ENCODE results near the gene THRSP. TPM values are rescaled to one million over a fixed set of nuclear protein-coding genes. Genes with fewer than 3 reads are reported as not detected.
A peak's percentile ranks its signal among the peaks of the same experiment; 100 is the strongest.

The THRSP gene
- total and polyA plus RNA-seq, 2 donors (not counting 1 experiment from before 2014, with no cell fraction given) = not detected

DNA sequence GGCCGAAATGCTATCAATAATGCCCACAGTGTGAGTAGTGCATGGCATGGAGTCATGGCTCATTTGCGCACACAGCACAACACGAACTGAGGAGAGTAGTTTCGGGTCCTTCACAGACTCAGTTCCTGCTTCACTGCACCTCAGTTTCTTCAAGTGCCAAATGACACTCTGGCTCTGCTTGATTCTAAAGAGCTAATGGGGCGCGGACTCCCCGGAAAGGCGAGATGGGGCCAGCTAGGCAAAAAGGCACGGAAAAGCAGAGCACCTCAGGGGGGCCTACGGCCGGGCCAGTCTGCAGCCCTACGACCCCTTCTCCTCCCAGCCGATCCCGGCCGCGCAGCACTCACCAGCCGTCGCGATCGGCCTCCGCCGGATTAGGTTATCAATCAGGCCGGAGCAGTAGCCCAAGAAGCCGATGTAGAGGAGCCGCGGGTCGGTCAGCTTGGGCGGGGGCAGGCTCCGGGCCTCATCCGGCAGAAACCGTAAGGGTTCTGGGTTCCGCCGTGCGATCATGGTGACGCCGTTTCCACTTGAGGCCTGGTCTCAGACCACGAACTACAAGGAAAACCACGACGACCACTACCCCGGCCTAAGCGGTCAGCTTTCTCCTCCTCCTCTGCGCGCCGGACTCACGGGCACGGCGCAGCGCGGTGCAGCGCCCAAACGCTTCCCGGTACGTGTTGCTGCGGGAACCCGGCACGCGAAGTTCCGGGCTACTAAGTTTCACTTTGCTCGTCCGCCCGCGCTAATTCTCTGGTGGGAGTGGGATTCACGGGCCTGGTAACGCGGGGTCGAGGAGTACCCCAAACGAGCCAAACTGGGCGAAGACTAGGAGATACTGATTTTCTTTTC lies 15.8 kb downstream of the THRSP start, which contains the start of gene NDUFC2:
NDUFC2 (minus strand) TSS at position 631 of the 852 bp plus-strand sequence; CDS start at position 513, 118 bp downstream.
- Histone ChIP-seq H4K20me1 (ENCODE audit: control insufficient read depth, insufficient read depth, low read length, poor library complexity, severe bottlenecking) (peaks cover 30% of the 10 kb centered on the region), H3K9me3 (ENCODE audit: control extremely low read depth in 1 of 3, control insufficient read depth in 2 of 3, insufficient read depth in 1 of 3, low read length in 2 of 3) (no peaks in the 10 kb centered on the region), H3K9ac (ENCODE audit: low read length) (peak within 1 kb of the TSS; percentile 89), H2AFZ (ENCODE audit: insufficient read depth, low read depth, low read length, poor library complexity, severe bottlenecking) (peak within 1 kb of the TSS; percentile 96), H3K79me2 (ENCODE audit: control insufficient read depth, insufficient read depth, low read length) (peaks cover 51% of the 10 kb centered on the region), H3K4me3 (ENCODE audit: control extremely low read depth in 1 of 5, extremely low read depth in 1 of 5, insufficient read depth in 1 of 5, low read depth in 2 of 5, low read length in 4 of 5) (peak within 1 kb of the TSS; percentile 89 to 96 (median 92)), H3K4me2 (replicated peaks; ENCODE audit: low read depth, low read length, poor library complexity, severe bottlenecking) (peak within 1 kb of the TSS; percentile 69), H3K27ac (ENCODE audit: low read length in 2 of 2) (peak within 1 kb of the TSS; percentile 31 to 63), H3K36me3 (replicated peaks in 1 of 2; ENCODE audit: control extremely low read depth in 1 of 2, control insufficient read depth in 1 of 2, extremely low read depth in 1 of 2, insufficient read depth in 2 of 2, low read length in 1 of 2) (peaks cover 0 to 9% of the 10 kb centered on the region in 2 experiments), H3K4me1 (ENCODE audit: control insufficient read depth in 2 of 2, insufficient read depth in 2 of 2, low read length in 2 of 2) (peaks cover 18 to 35% of the 10 kb centered on the region in 2 donors), H3K27me3 (replicated peaks in 1 of 4; ENCODE audit: control extremely low read depth in 1 of 4, control insufficient read depth in 3 of 4, insufficient read depth in 4 of 4, low read length in 3 of 4) (no peaks in the 10 kb centered on the region)
- Mint-ChIP-seq H3K27ac (peak within 1 kb of the TSS; percentile 86), H3K9me3 (ENCODE audit: insufficient read depth) (no peaks in the 10 kb centered on the region), H3K4me3 (peak within 1 kb of the TSS; percentile 93), H3K27me3 (no peaks in the 10 kb centered on the region), H3K4me1 (peaks cover 48% of the 10 kb centered on the region)
- intact Hi-C loops (cut with micrococcal nuclease) = loop anchor here (1.0 to 10.0 kb wide), 3 partner anchors 60 to 109 kb away; partner anchors contain the start of genes ALG8, INTS4, KCTD21 and USP35
- TF ChIP-seq, protein P1, sequence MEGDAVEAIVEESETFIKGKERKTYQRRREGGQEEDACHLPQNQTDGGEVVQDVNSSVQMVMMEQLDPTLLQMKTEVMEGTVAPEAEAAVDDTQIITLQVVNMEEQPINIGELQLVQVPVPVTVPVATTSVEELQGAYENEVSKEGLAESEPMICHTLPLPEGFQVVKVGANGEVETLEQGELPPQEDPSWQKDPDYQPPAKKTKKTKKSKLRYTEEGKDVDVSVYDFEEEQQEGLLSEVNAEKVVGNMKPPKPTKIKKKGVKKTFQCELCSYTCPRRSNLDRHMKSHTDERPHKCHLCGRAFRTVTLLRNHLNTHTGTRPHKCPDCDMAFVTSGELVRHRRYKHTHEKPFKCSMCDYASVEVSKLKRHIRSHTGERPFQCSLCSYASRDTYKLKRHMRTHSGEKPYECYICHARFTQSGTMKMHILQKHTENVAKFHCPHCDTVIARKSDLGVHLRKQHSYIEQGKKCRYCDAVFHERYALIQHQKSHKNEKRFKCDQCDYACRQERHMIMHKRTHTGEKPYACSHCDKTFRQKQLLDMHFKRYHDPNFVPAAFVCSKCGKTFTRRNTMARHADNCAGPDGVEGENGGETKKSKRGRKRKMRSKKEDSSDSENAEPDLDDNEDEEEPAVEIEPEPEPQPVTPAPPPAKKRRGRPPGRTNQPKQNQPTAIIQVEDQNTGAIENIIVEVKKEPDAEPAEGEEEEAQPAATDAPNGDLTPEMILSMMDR (IDR thresholded peaks at IDR 0.05) = no peak
- TF ChIP-seq EZH2 (IDR thresholded peaks at IDR 0.05; ENCODE audit: borderline replicate concordance, insufficient read depth, low read depth, low read length, poor library complexity, severe bottlenecking) = no peak
- DNase-seq (peak; percentile 76), ATAC-seq (ENCODE audit: low read depth) (peak; percentile 86)
- under 1% methylated on average over 62 of the region's 68 CpGs for WGBS (ENCODE audit: insufficient coverage)
- ChIA-PET CTCF (interaction anchor here (0.9 to 2.8 kb wide), 7 partner anchors 12 to 485 kb away, joined by 3 to 12 read pairs (median 4); partner anchors contain the start of gene INTS4), POLR2A (interaction anchor here (0.5 to 0.7 kb wide), 5 partner anchors 58 to 445 kb away, joined by 3 to 5 read pairs (median 3); partner anchors contain the start of gene INTS4)
